Measurements from ENCODE around the gene SNRNP25.
A peak's percentile ranks its signal among the peaks of the same experiment; 100 is the strongest.

The SNRNP25 gene

DNA sequence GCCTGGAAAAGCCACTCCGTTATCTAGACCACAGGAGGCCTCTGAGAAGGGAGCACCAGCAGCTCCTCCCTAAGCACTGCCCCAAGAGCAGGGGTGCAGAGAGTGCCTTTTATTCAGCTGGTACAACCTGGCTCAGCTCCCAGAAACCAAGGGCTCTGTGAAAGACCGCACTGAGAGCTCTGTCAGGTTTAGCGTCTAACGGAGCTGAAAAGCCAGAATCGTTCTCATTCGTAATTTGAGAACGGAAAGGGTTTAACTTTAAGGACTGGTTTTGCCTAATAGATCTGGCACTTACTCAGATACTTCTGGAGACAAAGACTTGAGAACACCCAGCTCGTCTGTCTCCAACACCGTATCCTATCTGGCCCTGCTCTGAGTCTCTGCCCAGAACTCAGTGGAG, 37.9 kb downstream of the SNRNP25 start:
- H3K27ac ChIP-seq: peak overlapping the region; percentile 61
- H3K9ac ChIP-seq (ENCODE audit: insufficient read length): no peak overlapping the region
- TF ChIP-seq EZH2 (IDR thresholded peaks at IDR 0.05): no peak
- TF ChIP-seq FOXP2 (optimal IDR thresholded peaks at IDR 0.05; ENCODE audit: control extremely low read depth, extremely low read length, insufficient read depth): no peak
- TF ChIP-seq POLR2AphosphoS5 (IDR thresholded peaks at IDR 0.05; ENCODE audit: borderline replicate concordance, low read depth, low read length): no peak
- peaks cover 7% of the 10 kb centered on the region; the same call in 1 of the 2 replicates for H3K36me3 ChIP-seq (ENCODE audit: insufficient read depth, low read length)
- H3K9me3 ChIP-seq (ENCODE audit: low read depth, low read length): no peaks in the 10 kb centered on the region
- DNase-seq (ENCODE audit: low read depth, low spot score): no peak
- no peak overlapping the region for H3K4me3 ChIP-seq

GRCh38 chr16:92431-93339, 39.1 kb downstream of the SNRNP25 start:
- Histone ChIP-seq H3K9me3 (ENCODE audit: low read depth, low read length) (no peaks in the 10 kb centered on the region), H3K27ac (no peak overlapping the region), H3K36me3 (ENCODE audit: insufficient read depth, low read length) (peaks cover 4% of the 10 kb centered on the region; the same call in 1 of the 2 replicates), H3K4me3 (no peak overlapping the region), H3K9ac (ENCODE audit: insufficient read length) (no peak overlapping the region)
- TF ChIP-seq POLR2AphosphoS5 (IDR thresholded peaks at IDR 0.05; ENCODE audit: borderline replicate concordance, low read depth, low read length): no peak
- TF ChIP-seq EZH2 (IDR thresholded peaks at IDR 0.05): no peak
- no peak for TF ChIP-seq FOXP2 (optimal IDR thresholded peaks at IDR 0.05; ENCODE audit: control extremely low read depth, extremely low read length, insufficient read depth)
- DNase-seq (ENCODE audit: low read depth, low spot score): no peak

GRCh38 chr16:94918-95265, 41.3 kb downstream of the SNRNP25 start:
- TF ChIP-seq EZH2 (IDR thresholded peaks at IDR 0.05) (no peak), FOXP2 (optimal IDR thresholded peaks at IDR 0.05; ENCODE audit: control extremely low read depth, extremely low read length, insufficient read depth) (no peak), POLR2AphosphoS5 (IDR thresholded peaks at IDR 0.05; ENCODE audit: borderline replicate concordance, low read depth, low read length) (no peak)
- H3K9me3 ChIP-seq (ENCODE audit: low read depth, low read length): no peaks in the 10 kb centered on the region
- DNase-seq (ENCODE audit: low read depth, low spot score): no peak
- no peak overlapping the region for H3K27ac ChIP-seq
- no peak overlapping the region for H3K4me3 ChIP-seq
- H3K36me3 ChIP-seq (ENCODE audit: insufficient read depth, low read length): peaks cover 4% of the 10 kb centered on the region; the same call in 1 of the 2 replicates
- no peak overlapping the region for H3K9ac ChIP-seq (ENCODE audit: insufficient read length)

- Histone ChIP-seq H3K36me3 (ENCODE audit: insufficient read depth, low read length) (peaks cover 4% of the 10 kb centered on the region; the same call in 1 of the 2 replicates), H3K4me3 (no peak overlapping the region), H3K27ac (no peak overlapping the region), H3K9me3 (ENCODE audit: low read depth, low read length) (no peaks in the 10 kb centered on the region), H3K9ac (ENCODE audit: insufficient read length) (no peak overlapping the region)
- DNase-seq (ENCODE audit: low read depth, low spot score): no peak
- TF ChIP-seq POLR2AphosphoS5 (IDR thresholded peaks at IDR 0.05; ENCODE audit: borderline replicate concordance, low read depth, low read length) (no peak), FOXP2 (optimal IDR thresholded peaks at IDR 0.05; ENCODE audit: control extremely low read depth, extremely low read length, insufficient read depth) (peak; percentile 58)
These were observed 43.3 kb downstream of the SNRNP25 start for GRCh38 chr16:96935-97381.

DNA sequence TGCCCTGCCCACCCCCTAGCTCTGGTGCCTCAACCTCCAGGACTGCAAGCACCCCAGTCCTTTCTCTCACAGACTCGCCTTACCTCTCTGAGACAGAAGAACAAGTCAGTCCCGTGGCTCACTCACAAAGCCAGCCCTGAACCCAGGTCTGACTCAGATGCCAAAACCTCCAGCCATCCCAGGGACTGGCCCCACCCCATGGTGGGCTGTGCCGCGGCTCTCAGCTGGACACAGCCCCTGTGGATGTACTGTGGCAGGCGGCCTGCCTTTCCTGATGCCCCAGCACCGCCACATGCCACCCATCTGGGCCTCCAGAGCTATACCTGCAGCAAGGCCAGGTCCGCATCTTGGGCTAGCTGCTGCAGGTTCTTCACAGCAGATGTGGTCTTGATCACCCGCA, 44.2 kb downstream of the SNRNP25 start:
- TF ChIP-seq FOXP2 (optimal IDR thresholded peaks at IDR 0.05; ENCODE audit: control extremely low read depth, extremely low read length, insufficient read depth) (no peak), EZH2 (IDR thresholded peaks at IDR 0.05) (no peak), POLR2AphosphoS5 (IDR thresholded peaks at IDR 0.05; ENCODE audit: borderline replicate concordance, low read depth, low read length) (no peak)
- no peak for DNase-seq (ENCODE audit: low read depth, low spot score)
- no peak overlapping the region for H3K27ac ChIP-seq
- peaks cover 2% of the 10 kb centered on the region; the same call in 1 of the 2 replicates for H3K36me3 ChIP-seq (ENCODE audit: insufficient read depth, low read length)
- no peak overlapping the region for H3K4me3 ChIP-seq
- no peak overlapping the region for H3K9ac ChIP-seq (ENCODE audit: insufficient read length)
- H3K9me3 ChIP-seq (ENCODE audit: low read depth, low read length): no peaks in the 10 kb centered on the region

DNA sequence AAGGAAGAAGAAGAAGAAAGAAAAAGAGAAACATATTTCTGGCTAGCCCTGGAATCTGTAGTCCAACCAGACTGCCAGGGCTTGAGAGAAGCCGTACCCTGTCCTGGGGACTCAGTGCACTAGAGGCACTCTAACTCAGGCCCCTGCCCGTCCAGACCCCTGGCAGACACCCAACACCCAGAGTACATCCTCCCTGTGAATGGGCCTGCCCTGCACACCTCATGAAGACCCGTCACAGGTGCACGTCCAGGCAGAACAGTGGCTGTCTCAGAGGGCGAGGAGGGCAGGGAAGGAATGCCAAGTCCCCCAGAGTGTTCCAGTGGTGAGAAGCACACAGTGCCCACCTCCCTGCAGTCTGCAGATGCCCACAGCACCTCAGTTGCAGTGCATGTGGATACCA, 47.4 kb downstream of the SNRNP25 start:
- no peak overlapping the region for H3K27ac ChIP-seq
- H3K4me3 ChIP-seq: no peak overlapping the region
- H3K36me3 ChIP-seq (ENCODE audit: insufficient read depth, low read length): peaks cover 7% of the 10 kb centered on the region; the same call in 1 of the 2 replicates
- H3K9me3 ChIP-seq (ENCODE audit: low read depth, low read length): no peaks in the 10 kb centered on the region
- DNase-seq (ENCODE audit: low read depth, low spot score): no peak
- TF ChIP-seq FOXP2 (optimal IDR thresholded peaks at IDR 0.05; ENCODE audit: control extremely low read depth, extremely low read length, insufficient read depth): no peak
- no peak for TF ChIP-seq POLR2AphosphoS5 (IDR thresholded peaks at IDR 0.05; ENCODE audit: borderline replicate concordance, low read depth, low read length)
- no peak for TF ChIP-seq EZH2 (IDR thresholded peaks at IDR 0.05)
- H3K9ac ChIP-seq (ENCODE audit: insufficient read length): no peak overlapping the region

DNA sequence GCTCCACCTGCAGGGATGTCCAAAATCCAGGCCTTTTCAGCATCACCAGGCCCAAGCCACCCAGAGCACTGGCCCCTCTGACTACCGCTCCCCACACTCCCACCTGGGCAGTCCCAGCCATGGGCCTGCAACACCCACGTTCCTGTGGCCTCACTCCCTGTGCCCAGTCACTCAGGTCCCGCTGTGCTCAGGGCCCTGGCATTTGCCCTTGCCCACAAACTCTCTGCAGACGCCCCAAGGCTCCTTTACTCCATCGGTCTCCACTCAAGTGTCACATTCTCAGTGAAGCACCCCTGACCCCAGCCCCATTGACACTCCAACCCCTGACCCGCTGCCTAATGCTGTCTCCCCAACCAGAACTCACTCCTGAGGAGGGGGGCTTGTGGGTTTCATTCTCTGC, 48.0 kb downstream of the SNRNP25 start:
- Histone ChIP-seq H3K9ac (ENCODE audit: insufficient read length) (no peak overlapping the region), H3K9me3 (ENCODE audit: low read depth, low read length) (no peaks in the 10 kb centered on the region), H3K4me3 (no peak overlapping the region), H3K27ac (no peak overlapping the region), H3K36me3 (ENCODE audit: insufficient read depth, low read length) (peaks cover 7% of the 10 kb centered on the region; the same call in 1 of the 2 replicates)
- TF ChIP-seq FOXP2 (optimal IDR thresholded peaks at IDR 0.05; ENCODE audit: control extremely low read depth, extremely low read length, insufficient read depth) (no peak), EZH2 (IDR thresholded peaks at IDR 0.05) (no peak), POLR2AphosphoS5 (IDR thresholded peaks at IDR 0.05; ENCODE audit: borderline replicate concordance, low read depth, low read length) (no peak)
- DNase-seq (ENCODE audit: low read depth, low spot score): no peak

- Histone ChIP-seq H3K4me3 (no peak overlapping the region), H3K9ac (ENCODE audit: insufficient read length) (no peak overlapping the region), H3K9me3 (ENCODE audit: low read depth, low read length) (no peaks in the 10 kb centered on the region), H3K27ac (no peak overlapping the region), H3K36me3 (ENCODE audit: insufficient read depth, low read length) (peaks cover 7% of the 10 kb centered on the region; the same call in 1 of the 2 replicates)
- DNase-seq (ENCODE audit: low read depth, low spot score): no peak
- no peak for TF ChIP-seq FOXP2 (optimal IDR thresholded peaks at IDR 0.05; ENCODE audit: control extremely low read depth, extremely low read length, insufficient read depth)
- no peak for TF ChIP-seq EZH2 (IDR thresholded peaks at IDR 0.05)
- TF ChIP-seq POLR2AphosphoS5 (IDR thresholded peaks at IDR 0.05; ENCODE audit: borderline replicate concordance, low read depth, low read length): no peak
These were observed 48.6 kb downstream of the SNRNP25 start for GRCh38 chr16:102060-102855.

Data from SK-N-MC (cell line).